MCF 10A (cell line): ENCODE data around the gene FRMD3. TPM values are rescaled to one million over a fixed set of nuclear protein-coding genes. Genes with fewer than 3 reads are reported as not detected.

Experiments
- BruUV-seq: library from RNA; stranded (reverse); fragments of 400-500 nt; replicated peaks from 2 replicates; lab custom pipeline; 2021; lab: Mats Ljungman, UMichigan
- CTCF ChIA-PET: fragments of 300-600 bp; sonication (Branson Sonifier 250); formaldehyde crosslinking; extraction: SDS; loops from one replicate; lab custom pipeline; 2021; ENCODE audit warnings: antibody characterized with exemption, inconsistent platforms; lab: Yijun Ruan, JAX
- POLR2A ChIA-PET: fragments of 300-600, 350-650 bp; sonication (Branson Sonifier 250); formaldehyde crosslinking; extraction: SDS; loops from one replicate; lab custom pipeline; 2020; ENCODE audit warnings: antibody characterized with exemption, inconsistent platforms; lab: Yijun Ruan, JAX
- DNase-seq: peaks from one replicate; pipeline ENCODE4 v3.0.0-alpha.2; 2018; ENCODE audit not compliant: unreplicated experiment
- H3K27ac Mint-ChIP-seq: one replicate; pipeline ENCODE4 v1.8.0; 2022; ENCODE audit warnings: mild to moderate bottlenecking, low read depth, mixed read lengths; ENCODE audit not compliant: unreplicated experiment
- H3K27me3 Mint-ChIP-seq: one replicate; pipeline ENCODE4 v1.8.0; 2022; ENCODE audit warnings: mixed read lengths; ENCODE audit not compliant: insufficient read depth, unreplicated experiment
- H3K36me3 Mint-ChIP-seq: one replicate; pipeline ENCODE4 v1.8.0; 2022; ENCODE audit warnings: mild to moderate bottlenecking, moderate library complexity, mixed read lengths; ENCODE audit not compliant: insufficient read depth, unreplicated experiment
- H3K4me1 Mint-ChIP-seq: one replicate; pipeline ENCODE4 v1.8.0; 2022; ENCODE audit warnings: mixed read lengths; ENCODE audit not compliant: insufficient read depth, unreplicated experiment
- H3K4me3 Mint-ChIP-seq: one replicate; pipeline ENCODE4 v1.8.0; 2022; ENCODE audit warnings: mild to moderate bottlenecking, moderate library complexity, mixed read lengths; ENCODE audit not compliant: unreplicated experiment
- H3K9me3 Mint-ChIP-seq: one replicate; pipeline ENCODE4 v1.8.0; 2022; ENCODE audit warnings: mixed read lengths; ENCODE audit not compliant: unreplicated experiment
- CTCF ChIP-seq: fragments of 200-600 bp; IDR thresholded peaks from one replicate; pipeline ENCODE4 v1.8.0; 2022; ENCODE audit warnings: antibody characterized with exemption, mild to moderate bottlenecking; ENCODE audit not compliant: unreplicated experiment
- intact Hi-C: fragments of 100-400 bp; cut with micrococcal nuclease; formaldehyde crosslinking; loops from 2 replicates; pipeline ENCODE4 v1.14.1; 2022
- total RNA-seq: library from RNA; stranded (reverse); gene quantifications from 2 replicates; pipeline ENCODE4 v1.2.3, GENCODE V29; 2022

The FRMD3 gene
- total RNA-seq, 1 experiment from 2014 or later, result 0.28 TPM

GRCh38 chr9:83285445-83286225, 252.6 kb downstream of the FRMD3 start:
- no peak overlapping the region for H3K27ac Mint-ChIP-seq
- intact Hi-C loops, result no loop called here
- TF ChIP-seq CTCF, result no peak
- H3K27me3 Mint-ChIP-seq, result no peaks in the 10 kb centered on the region
- H3K4me3 Mint-ChIP-seq, result no peak overlapping the region
- DNase-seq, result no peak
- no peaks in the 10 kb centered on the region for H3K36me3 Mint-ChIP-seq
- H3K4me1 Mint-ChIP-seq, result peaks cover 15% of the 10 kb centered on the region
- no peaks in the 10 kb centered on the region for H3K9me3 Mint-ChIP-seq
- BruUV-seq, result no TSS peak
- ChIA-PET CTCF (interaction anchor here (0.6 to 0.7 kb wide), 3 partner anchors 263 to 1248 kb away, joined by 3 to 5 read pairs (median 5); no protein-coding TSS in a partner anchor), POLR2A (no interaction called here)

GRCh38 chr9:83284746-83285145, 253.5 kb downstream of the FRMD3 start:
- DNase-seq, result no peak
- no peaks in the 10 kb centered on the region for H3K27me3 Mint-ChIP-seq
- H3K9me3 Mint-ChIP-seq, result no peaks in the 10 kb centered on the region
- intact Hi-C loops, result no loop called here
- ChIA-PET CTCF (no interaction called here), POLR2A (no interaction called here)
- H3K27ac Mint-ChIP-seq, result no peak overlapping the region
- H3K4me1 Mint-ChIP-seq, result peaks cover 18% of the 10 kb centered on the region
- no peak overlapping the region for H3K4me3 Mint-ChIP-seq
- BruUV-seq, result no TSS peak
- TF ChIP-seq CTCF, result no peak
- no peaks in the 10 kb centered on the region for H3K36me3 Mint-ChIP-seq

GRCh38 chr9:83283528-83283927, 254.7 kb downstream of the FRMD3 start:
- ChIA-PET POLR2A (no interaction called here), CTCF (interaction anchor here (0.7 kb wide), 1 partner anchor 203 kb away, joined by 3 read pairs; no protein-coding TSS in a partner anchor)
- intact Hi-C loops, result no loop called here
- no TSS peak for BruUV-seq
- Mint-ChIP-seq H3K9me3 (no peaks in the 10 kb centered on the region), H3K27me3 (no peaks in the 10 kb centered on the region), H3K36me3 (no peaks in the 10 kb centered on the region), H3K27ac (no peak overlapping the region), H3K4me1 (peaks cover 18% of the 10 kb centered on the region), H3K4me3 (no peak overlapping the region)
- no peak for TF ChIP-seq CTCF
- DNase-seq, result no peak
